Activated T-cell treated with anti-CD3 and anti-CD28 coated beads, Interleukin-2, amount 50 U/mL, for 4 hours (primary cell): ENCODE measurements around the gene RIIAD1. TPM values are rescaled to one million over a fixed set of nuclear protein-coding genes. Genes with fewer than 3 reads are reported as not detected.
"Not testable (repeated sequence)": the region's sequence is repeated elsewhere in the genome, so short reads cannot be mapped to it uniquely, and the experiment has no call there.

Experiments used
- ATAC-seq, 2 donors: fragments of 200-7000 bp; cut with Tn5 transposase; one replicate each; pipeline ENCODE4 v1.10.0; 2021
- DNase-seq: peaks from one replicate; pipeline ENCODE4 v3.0.0-alpha.2; 2020
- H3K27me3 Mint-ChIP-seq: one replicate; pipeline ENCODE4 v1.8.0; 2021; ENCODE audit warnings: low read depth, mixed read lengths
- H3K36me3 Mint-ChIP-seq: one replicate; pipeline ENCODE4 v1.8.0; 2022; ENCODE audit warnings: mixed read lengths; ENCODE audit not compliant: insufficient read depth
- H3K4me1 Mint-ChIP-seq: one replicate; pipeline ENCODE4 v1.8.0; 2021; ENCODE audit warnings: low read depth, mixed read lengths
- H3K4me3 Mint-ChIP-seq: one replicate; pipeline ENCODE4 v1.8.0; 2021; ENCODE audit warnings: mild to moderate bottlenecking, moderate library complexity, mixed read lengths
- H3K9me3 Mint-ChIP-seq: one replicate; pipeline ENCODE4 v1.8.0; 2021; ENCODE audit warnings: mixed read lengths
- total RNA-seq, 3 donors: library from RNA; stranded (reverse); gene quantifications; one replicate each; pipeline ENCODE4 v1.2.1, GENCODE V29; 2021

Gene RIIAD1, protein sequence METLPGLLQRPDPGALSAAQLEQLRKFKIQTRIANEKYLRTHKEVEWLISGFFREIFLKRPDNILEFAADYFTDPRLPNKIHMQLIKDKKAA
- not detected for total RNA-seq

DNA sequence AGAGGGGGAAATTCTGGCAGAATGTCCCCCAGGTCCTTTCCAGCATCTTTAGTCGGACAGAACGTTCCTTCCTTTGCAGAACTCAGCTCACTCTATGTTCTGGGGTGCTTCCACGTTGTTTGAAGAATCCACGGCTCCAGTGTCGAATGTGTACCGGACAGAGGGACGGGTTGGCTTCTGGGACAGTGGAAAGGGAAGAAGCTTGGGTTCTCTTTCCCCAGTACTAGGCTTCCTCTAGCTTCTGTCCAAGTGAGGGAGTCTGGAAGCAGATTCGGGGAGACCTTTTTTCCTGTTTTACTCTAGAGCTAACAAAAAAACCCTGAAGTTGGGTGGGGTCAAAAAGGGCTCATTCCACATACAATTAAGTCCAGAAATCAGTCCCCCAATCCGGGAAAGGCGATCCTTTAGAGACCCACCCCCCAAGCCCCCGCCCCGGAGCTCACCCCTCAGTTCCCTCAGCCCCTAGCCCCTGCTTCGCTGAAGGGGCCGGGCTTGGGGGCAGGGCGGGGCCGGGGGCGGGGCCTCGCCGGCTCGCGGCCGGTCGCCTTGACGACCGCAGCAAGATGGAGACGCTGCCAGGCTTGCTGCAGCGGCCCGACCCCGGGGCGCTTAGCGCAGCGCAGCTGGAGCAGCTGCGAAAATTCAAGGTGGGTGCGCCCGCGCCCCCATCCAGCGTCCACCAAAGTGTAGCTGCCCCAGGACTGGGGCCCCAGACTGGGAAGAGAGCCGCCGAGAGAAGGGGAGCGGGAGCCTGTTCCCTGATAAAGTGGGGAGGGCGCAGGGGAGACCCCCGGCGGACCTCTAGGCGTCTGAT, at the start of gene RIIAD1:
Gene RIIAD1 (plus strand): TSS at position 549 of the 814 bp plus-strand sequence. CDS start 15 bp downstream, at position 564.
- H3K36me3 Mint-ChIP-seq = no peaks in the 10 kb centered on the region
- ATAC-seq = peak; percentile 91 to 94
- peak; percentile 25 for DNase-seq
- H3K27me3 Mint-ChIP-seq = peaks cover 58% of the 10 kb centered on the region
- peaks cover 29% of the 10 kb centered on the region for H3K4me1 Mint-ChIP-seq
- H3K9me3 Mint-ChIP-seq = no peaks in the 10 kb centered on the region
- H3K4me3 Mint-ChIP-seq = peak within 1 kb of the TSS; percentile 78

GRCh38 chr1:151673407-151673806, 47.9 kb upstream of the RIIAD1 start:
- no peaks in the 10 kb centered on the region for H3K27me3 Mint-ChIP-seq
- peaks cover 5% of the 10 kb centered on the region for H3K9me3 Mint-ChIP-seq
- peaks cover 41% of the 10 kb centered on the region for H3K36me3 Mint-ChIP-seq
- H3K4me1 Mint-ChIP-seq = no peaks in the 10 kb centered on the region
- no peak overlapping the region for H3K4me3 Mint-ChIP-seq
- DNase-seq (no peak), ATAC-seq (no peak)

DNA sequence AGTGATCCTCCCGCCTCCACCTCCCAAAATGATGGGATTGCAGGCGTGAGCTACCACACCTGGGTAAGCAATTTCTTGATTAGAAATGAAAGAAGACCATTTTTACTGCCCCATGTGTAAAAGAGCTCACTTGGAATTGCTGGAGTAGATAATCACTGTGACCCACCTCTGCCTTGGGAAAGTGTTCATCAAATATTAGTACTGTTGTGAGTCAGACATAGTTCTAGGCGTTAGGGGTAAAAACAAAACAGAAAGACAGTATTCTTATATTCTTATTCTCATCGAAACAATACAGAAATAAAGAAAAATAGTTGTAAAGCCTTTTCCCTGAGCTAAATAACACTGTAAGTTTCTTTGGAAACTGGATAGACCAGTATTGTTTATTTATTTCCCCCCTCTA, 40.9 kb upstream of the RIIAD1 start:
- Mint-ChIP-seq H3K4me3 (no peak overlapping the region), H3K27me3 (no peaks in the 10 kb centered on the region), H3K4me1 (no peaks in the 10 kb centered on the region), H3K9me3 (no peaks in the 10 kb centered on the region), H3K36me3 (peaks cover 15% of the 10 kb centered on the region)
- ATAC-seq = no peak
- DNase-seq = no peak

GRCh38 chr1:151680826-151681225, 40.5 kb upstream of the RIIAD1 start:
- Mint-ChIP-seq H3K4me3 (no peak overlapping the region), H3K4me1 (no peaks in the 10 kb centered on the region), H3K27me3 (no peaks in the 10 kb centered on the region), H3K9me3 (no peaks in the 10 kb centered on the region), H3K36me3 (peaks cover 15% of the 10 kb centered on the region)
- ATAC-seq (no peak), DNase-seq (no peak)

DNA sequence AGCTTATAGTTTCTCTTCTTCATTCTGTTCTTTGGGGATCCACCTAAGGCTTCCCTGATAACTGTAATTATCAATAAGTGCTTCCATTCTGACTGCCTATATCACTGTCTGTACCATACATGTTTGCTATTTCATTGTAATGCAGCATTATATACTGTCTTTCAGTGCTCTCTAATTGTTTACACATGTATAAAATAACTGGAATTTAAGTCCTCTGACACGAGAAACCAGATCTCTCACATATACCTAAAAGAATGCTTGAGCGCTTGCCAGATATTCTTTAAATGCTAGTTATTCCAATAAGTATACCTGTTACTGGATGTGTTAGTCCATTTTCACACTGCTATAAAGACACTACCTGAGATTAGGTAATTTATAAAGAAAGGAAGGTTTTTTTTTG, 39.4 kb upstream of the RIIAD1 start:
- Mint-ChIP-seq H3K4me1 (no peaks in the 10 kb centered on the region), H3K36me3 (peaks cover 18% of the 10 kb centered on the region), H3K9me3 (no peaks in the 10 kb centered on the region), H3K27me3 (no peaks in the 10 kb centered on the region), H3K4me3 (no peak overlapping the region)
- no peak for DNase-seq
- ATAC-seq = no peak

- ATAC-seq, H3K9me3 Mint-ChIP-seq, DNase-seq, H3K27me3 Mint-ChIP-seq, H3K4me3 Mint-ChIP-seq, H3K4me1 Mint-ChIP-seq: not testable (repeated sequence)
- peaks cover 19% of the 10 kb centered on the region for H3K36me3 Mint-ChIP-seq
Observed at GRCh38 chr1:151682901-151683300, 38.4 kb upstream of the RIIAD1 start.

DNA sequence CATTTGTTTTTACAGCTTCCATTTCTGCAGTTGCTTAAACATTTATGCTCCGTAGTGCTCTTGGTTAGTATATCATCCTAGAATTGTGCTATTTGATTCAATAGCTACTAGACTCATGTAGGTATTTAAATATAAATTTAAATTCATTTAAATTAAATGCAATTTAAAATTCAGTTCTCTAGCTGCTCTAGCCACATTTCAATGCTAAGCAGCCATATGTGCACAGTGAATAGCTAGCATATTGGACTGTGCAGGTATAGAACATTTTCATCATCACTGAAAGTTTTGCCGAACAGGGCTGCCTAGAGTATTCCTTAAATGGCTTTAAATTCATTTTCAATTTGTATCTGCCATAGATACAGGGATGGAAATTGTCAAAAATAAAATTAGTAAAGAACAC, 37.2 kb upstream of the RIIAD1 start:
- Mint-ChIP-seq H3K4me1 (no peaks in the 10 kb centered on the region), H3K36me3 (peaks cover 14% of the 10 kb centered on the region), H3K27me3 (no peaks in the 10 kb centered on the region), H3K9me3 (no peaks in the 10 kb centered on the region), H3K4me3 (no peak overlapping the region)
- ATAC-seq (no peak), DNase-seq (no peak)

DNA sequence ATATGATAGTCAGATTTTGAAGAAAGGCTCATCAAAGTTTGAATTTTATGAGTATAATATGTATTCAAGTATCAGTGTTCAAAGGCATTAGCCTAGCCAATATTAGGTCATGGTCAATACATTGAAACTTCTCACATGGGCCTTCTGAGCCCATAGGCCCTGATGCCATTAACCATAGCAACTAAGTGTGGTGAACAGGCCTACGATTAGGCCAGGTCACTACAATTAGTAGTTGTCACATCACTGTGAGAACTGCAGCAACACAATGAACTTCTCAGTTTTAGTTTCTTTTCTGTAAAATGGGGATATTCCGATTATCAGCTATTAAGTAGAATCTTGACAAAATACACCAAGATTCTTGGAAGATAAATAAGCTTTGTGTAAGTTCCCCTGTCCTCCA, 34.8 kb upstream of the RIIAD1 start:
- Mint-ChIP-seq H3K36me3 (peaks cover 8% of the 10 kb centered on the region), H3K4me1 (peaks cover 1% of the 10 kb centered on the region), H3K9me3 (no peaks in the 10 kb centered on the region), H3K27me3 (no peaks in the 10 kb centered on the region), H3K4me3 (no peak overlapping the region)
- ATAC-seq (no peak), DNase-seq (no peak)

DNA sequence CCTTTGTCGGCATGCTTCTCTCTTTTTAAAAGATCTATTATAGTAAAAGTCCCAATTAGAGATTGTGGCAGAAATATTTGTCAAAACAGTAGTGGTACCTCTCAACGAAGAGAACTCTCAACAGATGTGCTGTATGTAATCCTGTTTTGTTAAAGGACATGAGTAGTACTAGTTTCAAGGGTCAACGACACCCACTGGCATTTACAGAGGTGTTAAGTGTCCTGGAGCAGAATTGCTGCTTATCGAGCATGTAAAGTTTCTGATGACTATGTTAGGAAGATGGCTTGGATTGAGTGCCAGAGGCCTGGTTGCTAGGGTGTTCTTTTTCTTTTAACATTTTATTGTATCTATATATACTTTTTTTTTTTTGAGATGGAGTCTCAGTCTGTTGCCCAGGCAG, 31.8 kb upstream of the RIIAD1 start:
- ATAC-seq = no peak
- Mint-ChIP-seq H3K4me1 (peaks cover 4% of the 10 kb centered on the region), H3K27me3 (no peaks in the 10 kb centered on the region), H3K9me3 (no peaks in the 10 kb centered on the region), H3K36me3 (peaks cover 26% of the 10 kb centered on the region), H3K4me3 (no peak overlapping the region)
- no peak for DNase-seq

- ATAC-seq = no peak
- Mint-ChIP-seq H3K27me3 (no peaks in the 10 kb centered on the region), H3K4me1 (peaks cover 4% of the 10 kb centered on the region), H3K36me3 (peaks cover 26% of the 10 kb centered on the region), H3K4me3 (no peak overlapping the region), H3K9me3 (no peaks in the 10 kb centered on the region)
- DNase-seq = no peak
Observed at GRCh38 chr1:151692226-151692625, 29.1 kb upstream of the RIIAD1 start.

- Mint-ChIP-seq H3K36me3 (peaks cover 26% of the 10 kb centered on the region), H3K4me3 (no peak overlapping the region), H3K9me3 (no peaks in the 10 kb centered on the region), H3K27me3 (no peaks in the 10 kb centered on the region), H3K4me1 (peaks cover 4% of the 10 kb centered on the region)
- no peak for ATAC-seq
- no peak for DNase-seq
Observed at GRCh38 chr1:151693057-151693651, 28.2 kb upstream of the RIIAD1 start.

GRCh38 chr1:151701515-151701914, 19.8 kb upstream of the RIIAD1 start:
- Mint-ChIP-seq H3K36me3 (peaks cover 21% of the 10 kb centered on the region), H3K27me3 (no peaks in the 10 kb centered on the region), H3K4me1 (peaks cover 4% of the 10 kb centered on the region), H3K9me3 (no peaks in the 10 kb centered on the region), H3K4me3 (no peak overlapping the region)
- DNase-seq (no peak), ATAC-seq (no peak)

GRCh38 chr1:151702936-151703335, 18.4 kb upstream of the RIIAD1 start:
- Mint-ChIP-seq H3K36me3 (peaks cover 17% of the 10 kb centered on the region), H3K27me3 (no peaks in the 10 kb centered on the region), H3K4me3 (no peak overlapping the region), H3K9me3 (no peaks in the 10 kb centered on the region), H3K4me1 (peaks cover 4% of the 10 kb centered on the region)
- no peak for ATAC-seq
- no peak for DNase-seq

DNA sequence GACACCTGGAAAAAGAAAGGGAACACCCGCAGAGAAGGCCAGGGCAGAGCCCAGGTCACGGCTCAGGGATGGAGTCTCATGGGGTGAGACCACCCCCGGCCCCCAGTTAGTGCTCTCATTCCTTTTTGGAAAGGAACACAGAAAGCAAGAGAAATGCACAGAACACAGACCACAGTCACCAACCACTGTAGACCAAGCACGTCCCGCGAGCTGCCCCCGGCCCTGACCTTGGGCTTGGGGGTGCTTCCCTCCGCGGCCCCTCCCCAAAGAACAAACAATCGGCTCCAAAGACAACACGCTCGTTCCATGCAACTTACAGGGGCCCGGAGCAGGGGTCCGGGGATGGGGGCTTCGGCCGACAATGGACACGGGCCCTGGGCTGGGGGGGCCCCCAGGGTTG, 17.5 kb upstream of the RIIAD1 start:
- no peak for DNase-seq
- Mint-ChIP-seq H3K4me1 (peaks cover 4% of the 10 kb centered on the region), H3K4me3 (no peak overlapping the region), H3K27me3 (no peaks in the 10 kb centered on the region), H3K36me3 (peaks cover 14% of the 10 kb centered on the region), H3K9me3 (no peaks in the 10 kb centered on the region)
- ATAC-seq = no peak

DNA sequence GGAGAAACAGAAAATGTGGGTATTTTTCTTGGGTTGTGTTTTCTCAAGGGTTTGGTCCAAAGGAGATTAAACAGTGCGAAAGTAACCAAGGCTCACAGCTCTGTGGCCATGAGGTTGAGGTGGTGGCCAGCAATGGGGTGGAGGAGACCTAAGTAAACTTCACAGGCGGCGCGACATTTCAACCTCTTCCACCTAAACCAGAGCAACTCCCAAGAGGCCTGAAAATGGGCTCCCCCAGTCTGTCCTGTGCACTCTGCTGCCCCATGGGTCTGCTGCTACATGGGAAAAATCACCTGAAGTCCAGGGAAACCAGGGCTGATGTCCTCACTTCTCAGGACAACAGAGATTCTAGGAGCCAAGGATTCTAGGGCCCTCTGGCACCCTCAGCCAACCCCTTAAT, 17.1 kb upstream of the RIIAD1 start:
- no peaks in the 10 kb centered on the region for H3K9me3 Mint-ChIP-seq
- peaks cover 4% of the 10 kb centered on the region for H3K4me1 Mint-ChIP-seq
- H3K27me3 Mint-ChIP-seq = no peaks in the 10 kb centered on the region
- no peak overlapping the region for H3K4me3 Mint-ChIP-seq
- DNase-seq = no peak
- no peak for ATAC-seq
- H3K36me3 Mint-ChIP-seq = peaks cover 14% of the 10 kb centered on the region
